GM12873 (cell line): ENCODE results near the gene STMN3.

Source experiments
- CTCF ChIP-seq: IDR thresholded peaks from 2 replicates; pipeline ENCODE4 v1.5.1; 2012; ENCODE audit warnings: low read depth, mild to moderate bottlenecking, moderate library complexity, low read length, control low read depth; ENCODE audit not compliant: insufficient read depth; ENCODE audit errors: missing control alignments

STMN3 gene

DNA sequence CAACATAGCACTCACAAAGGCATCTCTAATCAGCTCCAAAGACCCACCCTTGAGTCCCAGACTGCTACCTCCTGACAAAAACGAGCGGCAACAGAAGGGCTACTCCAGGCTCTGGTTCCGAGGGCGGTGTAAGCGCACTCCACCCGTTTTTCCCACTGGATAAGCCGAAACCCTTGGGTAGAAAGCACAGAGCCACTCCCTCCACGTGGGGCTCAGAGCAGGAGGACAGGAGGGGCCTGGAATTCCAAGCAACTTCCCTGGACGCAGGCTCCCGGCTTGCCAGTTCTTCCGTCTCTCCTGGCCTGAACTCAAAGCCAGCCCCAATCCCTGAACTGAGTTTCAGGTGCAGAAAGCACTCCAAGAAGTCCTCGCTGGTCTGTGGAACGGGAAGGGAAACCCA lies 33.7 kb downstream of the STMN3 start:
- TF ChIP-seq CTCF = no peak

GRCh38 chr20:63619086-63619485 lies 34.1 kb downstream of the STMN3 start:
- TF ChIP-seq CTCF = no peak

DNA sequence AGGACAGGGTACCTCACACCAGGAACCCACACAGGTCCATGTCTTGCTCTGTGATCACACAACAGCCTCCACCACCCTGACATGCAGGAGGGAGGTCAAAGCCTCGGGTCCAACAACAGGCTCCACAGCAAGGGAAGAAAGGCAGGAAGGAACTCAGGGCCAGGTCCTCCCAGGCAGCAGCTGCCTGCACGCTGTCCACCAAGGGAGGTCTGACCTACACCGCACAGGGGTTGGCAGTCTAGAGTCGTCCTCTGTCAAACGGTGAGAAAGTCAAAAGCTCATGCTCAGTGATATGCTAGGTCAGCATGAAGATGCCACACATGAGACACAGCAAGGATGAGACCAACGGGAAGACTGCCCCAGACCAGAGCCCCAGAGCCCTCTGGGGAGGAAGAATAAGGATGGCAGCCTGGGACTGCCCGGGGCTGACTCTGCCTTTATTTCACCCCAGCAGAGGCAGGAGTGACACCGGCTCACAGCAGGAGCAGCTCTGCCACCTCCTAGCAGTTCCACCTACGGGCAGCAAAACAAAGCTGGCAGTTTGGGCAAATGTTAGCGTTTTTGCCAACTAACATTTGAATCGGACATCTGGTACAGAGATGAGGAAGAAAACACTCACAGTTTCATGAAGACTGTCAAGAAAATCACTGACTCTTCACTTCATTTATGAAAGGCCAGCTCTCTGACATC lies 34.8 kb downstream of the STMN3 start:
- no peak for TF ChIP-seq CTCF

DNA sequence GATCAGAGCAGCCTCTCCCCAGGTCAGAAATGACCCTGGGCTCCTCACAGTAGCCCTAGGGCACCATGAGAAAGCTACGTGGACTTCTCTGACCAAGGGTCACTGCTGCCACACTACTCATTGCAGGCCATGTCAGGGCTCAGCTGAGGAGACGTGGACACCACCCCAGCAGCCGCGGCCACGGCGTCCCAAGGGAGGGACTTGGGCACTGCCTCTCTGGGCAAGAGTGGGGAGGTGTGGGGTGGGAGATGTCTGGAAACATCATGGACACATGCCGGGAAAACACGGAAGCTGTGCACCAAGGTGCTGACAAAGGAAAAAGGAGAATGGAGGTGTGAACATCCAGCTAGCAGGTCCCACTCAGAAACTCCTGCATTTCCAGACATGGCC lies 35.4 kb downstream of the STMN3 start:
- TF ChIP-seq CTCF = no peak

- TF ChIP-seq CTCF = no peak
These were observed 35.9 kb downstream of the STMN3 start for GRCh38 chr20:63617092-63617875.

- peak; percentile 38 for TF ChIP-seq CTCF
These were observed 39.2 kb downstream of the STMN3 start for GRCh38 chr20:63613863-63614594.

- no peak for TF ChIP-seq CTCF
These were observed 40.8 kb downstream of the STMN3 start for GRCh38 chr20:63612276-63612931.
